ENCODE results near the gene GPC6. TPM values are rescaled to one million over a fixed set of nuclear protein-coding genes. Genes with fewer than 3 reads are reported as not detected.

Gene GPC6
- polyA plus RNA-seq, 1 donor (not counting 4 experiments of a cell fraction or from before 2014, with no cell fraction given): 0.42 TPM

DNA sequence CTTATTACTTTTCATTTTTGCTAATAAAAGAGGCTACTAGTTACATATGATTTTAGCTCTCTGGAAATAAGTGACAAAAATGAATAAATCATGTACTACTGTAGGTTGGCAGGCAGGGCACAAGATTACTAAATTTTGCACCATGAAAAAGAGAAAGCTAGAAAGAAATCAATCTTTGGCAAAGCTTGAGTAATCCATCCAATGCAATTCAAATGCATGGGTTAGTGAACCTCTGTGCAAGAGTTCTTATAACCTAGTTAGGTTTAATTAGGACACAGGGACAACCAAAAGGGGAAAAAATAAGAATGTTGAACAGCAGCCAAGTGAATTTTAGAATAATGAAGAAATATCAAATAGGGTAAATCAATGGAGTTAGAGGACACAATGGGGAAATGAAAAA is 947.4 kb downstream of the GPC6 start:
- FAIRE-seq: no peak
- dilution Hi-C loops (cut with MboI; ENCODE audit: extremely low pct_ligation_motif_present, low sequenced_read_pairs): no loop called here

DNA sequence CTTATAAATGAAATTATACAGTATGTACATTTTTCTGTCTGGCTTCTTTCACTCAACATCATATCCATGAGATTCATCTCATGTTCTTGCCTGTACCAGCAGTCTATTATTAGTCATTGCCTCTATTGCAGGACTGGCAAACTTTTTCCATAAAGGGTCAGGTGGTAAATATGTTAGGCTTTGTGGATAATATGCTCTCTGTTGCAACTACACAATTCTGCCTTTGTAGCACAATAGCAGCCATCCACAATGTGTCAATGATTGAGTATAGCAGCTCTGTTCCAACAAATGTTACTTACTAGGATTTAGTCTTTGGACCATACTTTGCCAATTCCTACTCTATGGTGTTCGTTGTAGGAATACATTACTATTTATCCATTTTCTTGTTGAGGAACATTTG is 948.5 kb downstream of the GPC6 start:
- FAIRE-seq: no peak
- H3K9ac ChIP-seq (ENCODE audit: control insufficient read depth, extremely low read depth, insufficient read depth, low read length): no peak overlapping the region
- H3K27me3 ChIP-seq (ENCODE audit: control insufficient read depth, extremely low read depth, insufficient read depth, low read length): no peaks in the 10 kb centered on the region
- no peaks in the 10 kb centered on the region for H3K9me1 ChIP-seq (ENCODE audit: control insufficient read depth, extremely low read depth, insufficient read depth, low read length)
- no peak for DNase-seq (ENCODE audit: low read depth, low spot score)
- dilution Hi-C loops (cut with MboI; ENCODE audit: extremely low pct_ligation_motif_present, low sequenced_read_pairs): no loop called here
- no peaks in the 10 kb centered on the region for H3K36me3 ChIP-seq (ENCODE audit: control insufficient read depth in 2 of 2, extremely low read depth in 1 of 2, insufficient read depth in 2 of 2, low read length in 2 of 2)
- no peaks in the 10 kb centered on the region for H3K4me1 ChIP-seq (ENCODE audit: control insufficient read depth, extremely low read depth, insufficient read depth, low read length)
- no peak overlapping the region for H2AFZ ChIP-seq (ENCODE audit: control insufficient read depth, low read length)
- no peak overlapping the region for H3K27ac ChIP-seq (ENCODE audit: control insufficient read depth, insufficient read depth, low read length)
- H3K4me2 ChIP-seq (ENCODE audit: control insufficient read depth, extremely low read depth, insufficient read depth, low read depth, low read length): no peak overlapping the region
- no peak for TF ChIP-seq EZH2 (IDR thresholded peaks at IDR 0.05; ENCODE audit: low read length)
- TF ChIP-seq, protein P1, sequence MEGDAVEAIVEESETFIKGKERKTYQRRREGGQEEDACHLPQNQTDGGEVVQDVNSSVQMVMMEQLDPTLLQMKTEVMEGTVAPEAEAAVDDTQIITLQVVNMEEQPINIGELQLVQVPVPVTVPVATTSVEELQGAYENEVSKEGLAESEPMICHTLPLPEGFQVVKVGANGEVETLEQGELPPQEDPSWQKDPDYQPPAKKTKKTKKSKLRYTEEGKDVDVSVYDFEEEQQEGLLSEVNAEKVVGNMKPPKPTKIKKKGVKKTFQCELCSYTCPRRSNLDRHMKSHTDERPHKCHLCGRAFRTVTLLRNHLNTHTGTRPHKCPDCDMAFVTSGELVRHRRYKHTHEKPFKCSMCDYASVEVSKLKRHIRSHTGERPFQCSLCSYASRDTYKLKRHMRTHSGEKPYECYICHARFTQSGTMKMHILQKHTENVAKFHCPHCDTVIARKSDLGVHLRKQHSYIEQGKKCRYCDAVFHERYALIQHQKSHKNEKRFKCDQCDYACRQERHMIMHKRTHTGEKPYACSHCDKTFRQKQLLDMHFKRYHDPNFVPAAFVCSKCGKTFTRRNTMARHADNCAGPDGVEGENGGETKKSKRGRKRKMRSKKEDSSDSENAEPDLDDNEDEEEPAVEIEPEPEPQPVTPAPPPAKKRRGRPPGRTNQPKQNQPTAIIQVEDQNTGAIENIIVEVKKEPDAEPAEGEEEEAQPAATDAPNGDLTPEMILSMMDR (optimal IDR thresholded peaks at IDR 0.05 in 1 of 3, IDR thresholded peaks at IDR 0.05 in 1 of 3, conservative IDR thresholded peaks at IDR 0.05 in 1 of 3; ENCODE audit: extremely low read depth in 1 of 3, insufficient read depth in 2 of 3, low read length in 3 of 3): no peak
- H3K79me2 ChIP-seq (ENCODE audit: control insufficient read depth, insufficient read depth, low read length): no peaks in the 10 kb centered on the region
- no peaks in the 10 kb centered on the region for H3K9me3 ChIP-seq (ENCODE audit: control insufficient read depth, low read depth, low read length)
- H4K20me1 ChIP-seq (ENCODE audit: control insufficient read depth, extremely low read depth, insufficient read depth, low read length): no peaks in the 10 kb centered on the region
- no peak overlapping the region for H3K4me3 ChIP-seq (ENCODE audit: control insufficient read depth in 2 of 3, extremely low read depth in 1 of 3, insufficient read depth in 2 of 3, low read depth in 1 of 3, low read length in 3 of 3)

More for the DNA sequence above, 947.4 kb downstream of the GPC6 start:
- H3K4me1 ChIP-seq (ENCODE audit: control insufficient read depth, extremely low read depth, insufficient read depth, low read length): no peaks in the 10 kb centered on the region
- no peak for DNase-seq (ENCODE audit: low read depth, low spot score)
- no peak overlapping the region for H2AFZ ChIP-seq (ENCODE audit: control insufficient read depth, low read length)
- H3K9me1 ChIP-seq (ENCODE audit: control insufficient read depth, extremely low read depth, insufficient read depth, low read length): no peaks in the 10 kb centered on the region
- no peaks in the 10 kb centered on the region for H3K27me3 ChIP-seq (ENCODE audit: control insufficient read depth, extremely low read depth, insufficient read depth, low read length)
- no peaks in the 10 kb centered on the region for H3K9me3 ChIP-seq (ENCODE audit: control insufficient read depth, low read depth, low read length)
- H3K4me2 ChIP-seq (ENCODE audit: control insufficient read depth, extremely low read depth, insufficient read depth, low read depth, low read length): no peak overlapping the region
- H3K27ac ChIP-seq (ENCODE audit: control insufficient read depth, insufficient read depth, low read length): no peak overlapping the region
- TF ChIP-seq, protein P1 (optimal IDR thresholded peaks at IDR 0.05 in 1 of 3, IDR thresholded peaks at IDR 0.05 in 1 of 3, conservative IDR thresholded peaks at IDR 0.05 in 1 of 3; ENCODE audit: extremely low read depth in 1 of 3, insufficient read depth in 2 of 3, low read length in 3 of 3): no peak
- TF ChIP-seq EZH2 (IDR thresholded peaks at IDR 0.05; ENCODE audit: low read length): no peak
- H3K36me3 ChIP-seq (ENCODE audit: control insufficient read depth in 2 of 2, extremely low read depth in 1 of 2, insufficient read depth in 2 of 2, low read length in 2 of 2): no peaks in the 10 kb centered on the region
- H3K9ac ChIP-seq (ENCODE audit: control insufficient read depth, extremely low read depth, insufficient read depth, low read length): no peak overlapping the region
- no peak overlapping the region for H3K4me3 ChIP-seq (ENCODE audit: control insufficient read depth in 2 of 3, extremely low read depth in 1 of 3, insufficient read depth in 2 of 3, low read depth in 1 of 3, low read length in 3 of 3)
- no peaks in the 10 kb centered on the region for H4K20me1 ChIP-seq (ENCODE audit: control insufficient read depth, extremely low read depth, insufficient read depth, low read length)
- H3K79me2 ChIP-seq (ENCODE audit: control insufficient read depth, insufficient read depth, low read length): no peaks in the 10 kb centered on the region

Data from keratinocyte (primary cell).